Karpas-422 (cell line): ENCODE measurements around the gene MSL3. TPM values are rescaled to one million over a fixed set of nuclear protein-coding genes. Genes with fewer than 3 reads are reported as not detected.
A peak's percentile ranks its signal among the peaks of the same experiment; 100 is the strongest.

Experiments used
- DNase-seq: peaks from one replicate; pipeline ENCODE4 v3.0.0-alpha.2; 2015
- H2AFZ ChIP-seq: fragments of 200-600 bp; sonication (generic); 2 replicates; pipeline ENCODE4 v1.6.1; 2014; ENCODE audit warnings: antibody characterized with exemption, low read length, mixed read lengths
- H3K27ac ChIP-seq: fragments of 200-600 bp; sonication (generic); 2 replicates; pipeline ENCODE4 v1.5.1; 2014; ENCODE audit warnings: mild to moderate bottlenecking, low read length, moderate library complexity
- H3K27me3 ChIP-seq: fragments of 200-600 bp; sonication (generic); 2 replicates; pipeline ENCODE4 v1.6.1; 2014; ENCODE audit warnings: low read length, mixed read lengths
- H3K36me3 ChIP-seq: fragments of 200-600 bp; sonication (generic); 2 replicates; pipeline ENCODE4 v1.6.1; 2014; ENCODE audit warnings: low read length, mixed read lengths; ENCODE audit not compliant: insufficient read depth
- H3K4me1 ChIP-seq: fragments of 200-600 bp; sonication (generic); 2 replicates; pipeline ENCODE4 v1.6.1; 2014; ENCODE audit warnings: mild to moderate bottlenecking, low read length, mixed read lengths
- H3K4me2 ChIP-seq: fragments of 200-600 bp; sonication (generic); 2 replicates; pipeline ENCODE4 v1.6.1; 2014; ENCODE audit warnings: low read length, low read depth, mild to moderate bottlenecking; ENCODE audit not compliant: poor library complexity, severe bottlenecking
- H3K4me3 ChIP-seq: fragments of 200-600 bp; sonication (generic); 2 replicates; pipeline ENCODE4 v1.5.1; 2014; ENCODE audit warnings: mild to moderate bottlenecking, antibody characterized with exemption, low read length, mixed read lengths
- H3K79me2 ChIP-seq: fragments of 200-600 bp; sonication (generic); 2 replicates; pipeline ENCODE4 v1.6.1; 2014; ENCODE audit warnings: mild to moderate bottlenecking, low read length, mixed read lengths
- H3K9ac ChIP-seq: fragments of 200-600 bp; sonication (generic); 2 replicates; pipeline ENCODE4 v1.6.0; 2014; ENCODE audit warnings: low read length
- H3K9me2 ChIP-seq: fragments of 200-600 bp; sonication (generic), shearing (Covaris generic); replicated peaks from 2 replicates; pipeline ENCODE4 v1.6.0; 2014; ENCODE audit warnings: mild to moderate bottlenecking, low read length, moderate library complexity; ENCODE audit not compliant: insufficient read depth
- H3K9me3 ChIP-seq: fragments of 300-700, 200-600 bp; sonication (generic); 2 replicates; pipeline ENCODE4 v1.6.1; 2014; ENCODE audit warnings: low read length, mixed read lengths
- H4K20me1 ChIP-seq: fragments of 200-600 bp; sonication (generic); 2 replicates; pipeline ENCODE4 v1.6.1; 2014; ENCODE audit warnings: mild to moderate bottlenecking, antibody characterized with exemption, low read length, low read depth; ENCODE audit not compliant: insufficient read depth
- total RNA-seq: library from RNA; depleted of rRNA; stranded (reverse); fragments of >200 nt; shearing (Covaris generic); gene quantifications from 2 replicates; pipeline ENCODE4 v1.2.3, GENCODE V29; 2014; ENCODE audit warnings: low replicate concordance; rRNA removed

Gene MSL3, protein sequence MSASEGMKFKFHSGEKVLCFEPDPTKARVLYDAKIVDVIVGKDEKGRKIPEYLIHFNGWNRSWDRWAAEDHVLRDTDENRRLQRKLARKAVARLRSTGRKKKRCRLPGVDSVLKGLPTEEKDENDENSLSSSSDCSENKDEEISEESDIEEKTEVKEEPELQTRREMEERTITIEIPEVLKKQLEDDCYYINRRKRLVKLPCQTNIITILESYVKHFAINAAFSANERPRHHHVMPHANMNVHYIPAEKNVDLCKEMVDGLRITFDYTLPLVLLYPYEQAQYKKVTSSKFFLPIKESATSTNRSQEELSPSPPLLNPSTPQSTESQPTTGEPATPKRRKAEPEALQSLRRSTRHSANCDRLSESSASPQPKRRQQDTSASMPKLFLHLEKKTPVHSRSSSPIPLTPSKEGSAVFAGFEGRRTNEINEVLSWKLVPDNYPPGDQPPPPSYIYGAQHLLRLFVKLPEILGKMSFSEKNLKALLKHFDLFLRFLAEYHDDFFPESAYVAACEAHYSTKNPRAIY
- total RNA-seq = 36.6 and 69.2 TPM in 2 replicates

DNA sequence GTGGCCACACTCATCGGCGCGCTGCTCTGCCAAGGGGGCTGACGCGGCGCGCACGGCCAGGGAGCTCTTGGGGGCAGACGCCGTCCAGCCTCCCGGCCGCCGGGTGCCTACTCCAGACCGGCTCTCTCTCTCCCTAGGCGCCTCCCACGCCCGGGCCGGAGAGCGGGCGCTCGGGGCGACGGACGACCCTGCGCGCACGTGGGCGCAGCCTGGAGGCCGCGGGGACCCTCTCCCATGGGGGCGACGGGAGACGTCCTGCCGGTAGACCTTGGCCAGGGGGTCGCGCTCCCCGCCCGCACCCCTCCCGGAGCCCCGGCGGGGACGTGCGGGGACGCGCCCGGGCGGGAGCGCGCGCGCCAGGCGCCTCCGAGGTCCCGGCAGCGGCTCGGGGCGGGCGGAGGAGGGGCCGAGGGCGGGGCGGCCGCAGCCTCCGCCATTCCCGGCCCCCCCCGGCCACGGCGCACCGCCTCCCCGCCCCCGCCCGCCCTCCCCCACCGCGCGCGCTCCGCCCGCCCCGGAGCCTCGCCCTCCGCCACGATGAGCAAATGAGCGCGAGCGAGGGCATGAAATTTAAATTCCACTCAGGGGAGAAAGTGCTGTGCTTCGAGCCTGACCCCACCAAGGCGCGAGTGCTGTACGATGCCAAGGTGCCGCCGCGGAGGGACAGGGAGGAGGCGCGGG is at the start of gene MSL3:
MSL3 (plus strand) TSS at position 519 of the 681 bp plus-strand sequence; CDS start at position 546, 27 bp downstream.
- Histone ChIP-seq H3K9ac (peak within 1 kb of the TSS; percentile 89), H3K4me3 (peak within 1 kb of the TSS; percentile 75), H3K27ac (peak within 1 kb of the TSS; percentile 67), H3K4me1 (peaks cover 30% of the 10 kb centered on the region), H3K9me3 (no peaks in the 10 kb centered on the region), H3K4me2 (peak within 1 kb of the TSS; percentile 92), H3K27me3 (no peaks in the 10 kb centered on the region), H3K9me2 (no peaks in the 10 kb centered on the region), H3K79me2 (peaks cover 16% of the 10 kb centered on the region), H2AFZ (peak within 1 kb of the TSS; percentile 64; the same call in 1 of the 2 replicates), H4K20me1 (no peaks in the 10 kb centered on the region), H3K36me3 (peaks cover 19% of the 10 kb centered on the region; the same call in 1 of the 2 replicates)
- peak; percentile 67 for DNase-seq

DNA sequence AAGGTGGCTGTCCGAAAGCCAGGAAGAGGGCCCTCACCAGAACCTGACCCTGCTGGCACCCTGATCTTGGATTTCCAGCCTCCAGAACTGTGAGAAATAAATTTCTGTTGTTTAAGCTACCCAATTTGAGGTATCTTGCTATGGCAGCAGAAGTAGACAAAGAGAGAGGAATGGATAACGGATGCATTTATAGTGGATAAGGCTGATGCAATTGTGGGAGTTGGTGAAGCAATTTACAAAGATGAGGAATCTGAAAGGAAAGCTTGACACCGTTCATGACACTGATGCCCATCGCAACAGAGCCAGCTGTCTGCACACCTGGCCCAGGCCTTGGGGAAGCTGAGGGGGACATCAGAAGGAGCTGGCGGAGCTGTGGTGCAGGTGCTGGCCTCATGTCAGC is 35.7 kb upstream of the MSL3 start:
- H3K4me3 ChIP-seq = no peak overlapping the region
- no peak for DNase-seq
- H2AFZ ChIP-seq = no peak overlapping the region
- H3K27me3 ChIP-seq = no peaks in the 10 kb centered on the region
- no peaks in the 10 kb centered on the region for H3K9me3 ChIP-seq
- H3K36me3 ChIP-seq = no peaks in the 10 kb centered on the region
- H4K20me1 ChIP-seq = no peaks in the 10 kb centered on the region
- H3K4me2 ChIP-seq = no peak overlapping the region
- no peak overlapping the region for H3K27ac ChIP-seq
- H3K9me2 ChIP-seq = no peaks in the 10 kb centered on the region
- H3K4me1 ChIP-seq = no peaks in the 10 kb centered on the region
- no peaks in the 10 kb centered on the region for H3K79me2 ChIP-seq
- no peak overlapping the region for H3K9ac ChIP-seq

DNA sequence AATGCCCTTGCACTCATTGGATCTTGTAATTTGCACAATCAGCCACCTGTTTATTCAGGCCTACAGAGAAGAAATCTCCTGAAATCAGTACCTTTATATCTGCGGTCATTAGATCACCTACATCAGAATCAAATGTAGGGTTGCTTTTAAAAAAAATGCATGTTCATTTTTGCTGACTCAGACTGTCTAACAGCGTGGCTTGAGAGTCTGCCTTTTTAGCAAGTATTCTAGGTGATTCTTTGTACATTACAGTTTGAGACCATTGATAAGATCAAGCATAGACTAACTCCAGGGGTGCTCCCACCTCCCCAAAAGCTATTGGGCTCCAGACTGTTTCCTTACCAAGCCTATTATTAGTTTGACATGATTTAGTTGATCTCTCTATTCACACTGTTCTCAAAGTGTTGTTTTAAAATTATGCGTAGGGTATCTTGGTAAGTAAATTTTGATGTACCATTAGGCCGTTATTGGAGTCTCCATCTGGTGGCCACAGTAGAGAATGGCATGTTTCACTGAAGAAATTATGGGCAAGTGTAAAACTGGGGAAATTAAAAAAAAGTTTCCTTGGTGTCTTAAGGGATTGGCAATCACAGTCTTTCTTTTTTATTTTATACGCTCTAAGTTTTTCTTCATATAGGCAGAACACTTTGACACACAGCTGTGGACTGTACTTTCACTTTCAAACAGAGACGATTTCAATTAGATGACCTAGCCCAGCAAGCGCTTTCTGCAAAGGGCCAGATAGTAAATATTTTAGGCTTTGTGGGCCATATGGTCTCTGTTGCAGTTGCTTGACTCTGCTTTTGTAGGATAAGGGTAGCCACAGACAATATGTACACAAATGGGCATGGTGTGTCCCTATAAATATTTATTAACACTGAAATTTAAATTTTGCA is 33.7 kb upstream of the MSL3 start:
- peak overlapping the region; percentile 30; the same call in 1 of the 2 replicates for H2AFZ ChIP-seq
- DNase-seq = peak; percentile 75

DNA sequence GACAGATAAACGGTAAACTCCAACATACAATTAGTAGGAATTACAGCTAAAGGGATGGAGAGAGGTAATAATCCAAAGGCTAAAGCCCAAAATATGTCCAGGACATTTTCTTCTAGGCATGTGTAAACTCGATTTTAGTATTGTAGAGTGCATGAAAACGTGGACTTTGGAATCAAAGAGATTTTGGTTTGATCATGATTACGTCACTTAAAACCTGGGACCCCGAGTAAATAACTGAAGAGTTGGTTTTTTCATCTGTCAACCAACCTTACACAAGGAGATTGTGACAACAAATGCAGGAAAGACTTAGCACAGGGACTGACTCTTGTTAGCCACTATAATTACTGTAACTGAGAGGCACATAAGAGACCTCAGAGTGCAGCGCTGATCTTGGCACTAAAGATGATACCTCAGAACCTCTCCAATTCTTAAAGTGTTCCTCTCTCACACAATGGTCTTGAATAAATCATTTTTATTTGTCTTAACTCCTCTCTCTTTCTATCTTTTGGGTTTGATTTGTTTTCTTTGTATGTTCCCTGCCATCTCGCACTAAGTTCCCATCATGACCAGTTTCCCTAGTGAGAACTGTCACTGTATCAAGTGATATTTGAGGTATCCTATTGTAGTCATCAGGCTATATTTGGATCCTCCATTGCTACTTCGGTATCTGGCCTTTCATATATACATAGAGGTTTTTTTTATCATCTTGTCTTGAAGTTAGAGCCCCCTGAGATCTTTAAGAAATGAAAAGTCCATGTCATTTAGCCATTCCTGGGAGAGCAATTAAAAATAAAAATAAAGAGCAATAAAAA is 32.2 kb upstream of the MSL3 start:
- H3K9me3 ChIP-seq = no peaks in the 10 kb centered on the region
- no peaks in the 10 kb centered on the region for H3K9me2 ChIP-seq
- no peaks in the 10 kb centered on the region for H4K20me1 ChIP-seq
- H2AFZ ChIP-seq = no peak overlapping the region
- no peaks in the 10 kb centered on the region for H3K36me3 ChIP-seq
- H3K27ac ChIP-seq = no peak overlapping the region
- no peak overlapping the region for H3K9ac ChIP-seq
- no peaks in the 10 kb centered on the region for H3K4me1 ChIP-seq
- H3K27me3 ChIP-seq = no peaks in the 10 kb centered on the region
- no peak overlapping the region for H3K4me2 ChIP-seq
- H3K4me3 ChIP-seq = no peak overlapping the region
- no peak for DNase-seq
- no peaks in the 10 kb centered on the region for H3K79me2 ChIP-seq

More for the DNA sequence above, 33.7 kb upstream of the MSL3 start:
- no peaks in the 10 kb centered on the region for H3K27me3 ChIP-seq
- no peak overlapping the region for H3K27ac ChIP-seq
- no peaks in the 10 kb centered on the region for H3K79me2 ChIP-seq
- no peak overlapping the region for H3K9ac ChIP-seq
- H3K4me2 ChIP-seq = no peak overlapping the region
- H4K20me1 ChIP-seq = no peaks in the 10 kb centered on the region
- H3K36me3 ChIP-seq = no peaks in the 10 kb centered on the region
- no peaks in the 10 kb centered on the region for H3K9me3 ChIP-seq
- H3K4me3 ChIP-seq = no peak overlapping the region
- H3K9me2 ChIP-seq = no peaks in the 10 kb centered on the region
- no peaks in the 10 kb centered on the region for H3K4me1 ChIP-seq

DNA sequence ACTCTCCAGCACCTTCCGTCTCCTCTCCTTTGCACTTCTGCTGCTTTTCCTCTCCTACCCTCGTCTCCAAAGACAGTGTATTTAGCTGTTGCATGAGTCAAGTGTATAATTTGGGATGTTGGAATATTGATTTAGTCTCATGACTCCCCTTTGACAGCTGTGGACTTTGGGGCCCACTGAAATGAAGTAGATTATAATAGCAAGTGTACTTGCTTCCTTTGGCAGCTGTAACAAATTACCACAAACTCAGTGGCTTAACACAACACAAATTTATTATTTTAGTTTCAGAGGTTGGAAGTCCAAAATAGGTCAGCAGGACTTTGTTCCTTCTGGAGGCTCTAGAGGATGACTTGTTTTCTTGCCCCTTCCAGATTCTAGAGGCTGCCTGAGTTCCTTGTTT is 29.5 kb upstream of the MSL3 start:
- Histone ChIP-seq H3K4me1 (no peaks in the 10 kb centered on the region), H3K9me2 (no peaks in the 10 kb centered on the region), H3K4me3 (no peak overlapping the region), H4K20me1 (no peaks in the 10 kb centered on the region), H3K4me2 (no peak overlapping the region), H3K79me2 (no peaks in the 10 kb centered on the region), H2AFZ (no peak overlapping the region), H3K9me3 (no peaks in the 10 kb centered on the region), H3K27ac (no peak overlapping the region), H3K27me3 (no peaks in the 10 kb centered on the region), H3K9ac (no peak overlapping the region), H3K36me3 (no peaks in the 10 kb centered on the region)
- no peak for DNase-seq

DNA sequence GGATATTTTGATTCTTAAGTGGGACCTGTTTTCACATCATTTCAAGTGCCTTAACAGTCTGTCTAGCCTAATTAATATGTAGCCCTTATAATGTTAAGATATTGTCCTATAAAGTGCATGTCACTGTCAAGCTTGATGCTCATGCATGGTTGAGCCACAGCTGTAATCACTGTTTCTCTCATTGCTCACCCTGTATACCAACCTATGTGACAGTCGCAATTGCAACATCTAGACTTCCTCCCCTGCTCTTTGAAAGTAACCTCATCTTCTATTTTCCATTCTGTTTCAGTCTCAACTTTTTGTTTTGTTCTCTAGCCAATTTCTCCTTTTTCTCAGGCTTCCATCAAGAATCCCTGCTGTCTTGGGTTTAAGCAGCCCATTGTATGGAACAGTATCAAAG is 24.4 kb upstream of the MSL3 start:
- Histone ChIP-seq H3K4me1 (no peaks in the 10 kb centered on the region), H3K9me2 (no peaks in the 10 kb centered on the region), H3K4me3 (no peak overlapping the region), H3K79me2 (no peaks in the 10 kb centered on the region), H4K20me1 (no peaks in the 10 kb centered on the region), H3K9ac (no peak overlapping the region), H3K4me2 (no peak overlapping the region), H3K9me3 (no peaks in the 10 kb centered on the region), H2AFZ (no peak overlapping the region), H3K36me3 (no peaks in the 10 kb centered on the region), H3K27ac (no peak overlapping the region), H3K27me3 (no peaks in the 10 kb centered on the region)
- no peak for DNase-seq

DNA sequence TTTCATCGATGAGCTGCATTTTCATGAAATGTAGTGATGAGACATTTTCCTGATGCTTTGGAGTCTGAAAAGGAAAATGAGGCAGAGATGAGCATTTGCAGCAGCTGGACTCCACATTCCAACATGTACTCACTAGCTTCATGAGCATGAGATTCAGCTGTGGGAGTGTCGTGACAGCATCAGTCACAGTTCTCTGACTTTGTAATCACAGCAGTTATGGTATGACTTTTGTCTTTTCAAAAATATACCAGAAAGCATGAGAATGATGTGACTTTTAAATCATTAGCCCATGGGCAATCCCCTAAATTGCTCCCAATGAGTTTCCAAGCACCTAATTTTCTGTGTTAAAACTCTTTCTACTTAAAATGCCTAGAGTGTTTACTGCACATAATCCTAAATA is 18.3 kb upstream of the MSL3 start:
- H3K79me2 ChIP-seq = no peaks in the 10 kb centered on the region
- H3K27ac ChIP-seq = no peak overlapping the region
- no peaks in the 10 kb centered on the region for H3K27me3 ChIP-seq
- no peaks in the 10 kb centered on the region for H3K9me3 ChIP-seq
- no peaks in the 10 kb centered on the region for H4K20me1 ChIP-seq
- no peak overlapping the region for H2AFZ ChIP-seq
- H3K9me2 ChIP-seq = no peaks in the 10 kb centered on the region
- DNase-seq = no peak
- H3K4me3 ChIP-seq = no peak overlapping the region
- H3K4me2 ChIP-seq = no peak overlapping the region
- H3K36me3 ChIP-seq = no peaks in the 10 kb centered on the region
- no peaks in the 10 kb centered on the region for H3K4me1 ChIP-seq
- no peak overlapping the region for H3K9ac ChIP-seq
